HepG2 (cell line): ENCODE data around the gene SLC22A15. TPM values are rescaled to one million over a fixed set of nuclear protein-coding genes. Genes with fewer than 3 reads are reported as not detected.
A peak's percentile ranks its signal among the peaks of the same experiment; 100 is the strongest.

Experiments used
- CREB1 ChIP-seq, 2 experiments: fragments of 450-650 bp in 1 of 2; IDR thresholded peaks; 2 replicates each; pipeline ENCODE4 v1.6.1; 2016 to 2017; ENCODE audit warnings: control low read depth in 1 of 2, mild to moderate bottlenecking in 1 of 2, missing compliant biosample characterization in 1 of 2, missing genetic modification characterization in 1 of 2
- HDAC1 ChIP-seq: sonication (generic); formaldehyde crosslinking; IDR thresholded peaks from 2 replicates; pipeline ENCODE4 v1.5.1; 2020; ENCODE audit warnings: mild to moderate bottlenecking, missing genetic modification reagents
- HHEX ChIP-seq: IDR thresholded peaks from 2 replicates; pipeline ENCODE4 v1.6.1; 2016; ENCODE audit warnings: control low read depth
- KLF15 ChIP-seq: sonication (generic); formaldehyde crosslinking; IDR thresholded peaks from 2 replicates; pipeline ENCODE4 v1.8.1; 2023; ENCODE audit warnings: borderline replicate concordance, mild to moderate bottlenecking, inconsistent platforms, missing genetic modification reagents, mixed read lengths
- MYC ChIP-seq: sonication (generic); formaldehyde crosslinking; IDR thresholded peaks from 2 replicates; pipeline ENCODE4 v1.9.0; 2021; ENCODE audit warnings: missing genetic modification reagents, borderline replicate concordance
- POLR2G ChIP-seq: fragments of 200-400 bp; formaldehyde crosslinking; IDR thresholded peaks from 2 replicates; pipeline ENCODE4 v1.6.1; 2018; ENCODE audit warnings: mild to moderate bottlenecking, low read depth, low read length, moderate library complexity
- TAF15 ChIP-seq: fragments of 200-400 bp; formaldehyde crosslinking; IDR thresholded peaks from one replicate; pipeline ENCODE4 v1.6.1; 2018; ENCODE audit warnings: mild to moderate bottlenecking, low read depth, low read length; ENCODE audit not compliant: poor library complexity, severe bottlenecking
- ZFP37 ChIP-seq: sonication (generic); formaldehyde crosslinking; IDR thresholded peaks from 2 replicates; pipeline ENCODE4 v1.4.0; 2020; ENCODE audit warnings: missing genetic modification reagents, borderline replicate concordance
- ZNF337 ChIP-seq: sonication (generic); formaldehyde crosslinking; IDR thresholded peaks from 2 replicates; pipeline ENCODE4 v1.5.1; 2020; ENCODE audit warnings: missing genetic modification reagents, low read depth, mild to moderate bottlenecking, borderline replicate concordance
- ZNF598 ChIP-seq: sonication (generic); formaldehyde crosslinking; IDR thresholded peaks from 2 replicates; pipeline ENCODE4 v1.5.1; 2020; ENCODE audit warnings: mild to moderate bottlenecking, missing genetic modification reagents, borderline replicate concordance
- ZNF761 ChIP-seq: sonication (generic); formaldehyde crosslinking; conservative IDR thresholded peaks from 2 replicates; pipeline ENCODE4 v1.4.0; 2020; ENCODE audit warnings: mild to moderate bottlenecking, missing genetic modification reagents
- ZNF891 ChIP-seq: sonication (generic); formaldehyde crosslinking; IDR thresholded peaks from 2 replicates; pipeline ENCODE4 v1.5.0; 2020; ENCODE audit warnings: mild to moderate bottlenecking, missing genetic modification reagents
- ZSCAN12 ChIP-seq: sonication (generic); formaldehyde crosslinking; IDR thresholded peaks from 2 replicates; pipeline ENCODE4 v1.9.0; 2021; ENCODE audit warnings: mild to moderate bottlenecking, missing genetic modification reagents
- polyA plus RNA-seq, 8 experiments: library from polyadenylated mRNA; depleted of rRNA in 3 of 8; stranded (reverse) in 7 of 8; unstranded in 1 of 8; fragments of >200 nt; fragmentation: Illumina TruSeq in 4 of 8; extraction: Trizol in 4 of 8; gene quantifications; 2 replicates each; pipeline versions ENCODE4 v1.2.1 to v1.2.3, GENCODE V29; 2011 to 2016; ENCODE audit warnings: low read depth in 4 of 8, missing spikeins in 1 of 8, mixed read lengths in 1 of 8; ENCODE audit not compliant: insufficient read depth in 1 of 8
- total RNA-seq, 5 experiments: library from RNA; depleted of rRNA; stranded (reverse); fragments of >200 nt; fragmentation: Illumina TruSeq; extraction: Trizol; gene quantifications; 2 replicates each; pipeline ENCODE4 v1.2.3, GENCODE V29; 2016; ENCODE audit warnings: low read depth in 1 of 5
- TF ChIP-seq, protein P1 (sequence below): IDR thresholded peaks from 2 replicates; pipeline ENCODE4 v1.6.1; 2018; ENCODE audit warnings: missing genetic modification reagents
- TF ChIP-seq, protein P2 (sequence below): sonication (generic); formaldehyde crosslinking; IDR thresholded peaks from 2 replicates; pipeline ENCODE4 v1.5.1; 2020; ENCODE audit warnings: mild to moderate bottlenecking, missing genetic modification reagents
- TF ChIP-seq, protein P3 (sequence below): IDR thresholded peaks from 2 replicates; pipeline ENCODE4 v1.4.0; 2020; ENCODE audit warnings: mild to moderate bottlenecking, missing genetic modification reagents
- TF ChIP-seq, protein P4 (sequence below): sonication (generic); formaldehyde crosslinking; IDR thresholded peaks from 2 replicates; pipeline ENCODE4 v1.4.0; 2020; ENCODE audit warnings: low read depth, mild to moderate bottlenecking, missing genetic modification reagents

The SLC22A15 gene
- total and polyA plus RNA-seq, 2 of the 13 experiments (the other 11 are each of a cell fraction or from before 2014, with no cell fraction given): 0.24 to 1.7 TPM

DNA sequence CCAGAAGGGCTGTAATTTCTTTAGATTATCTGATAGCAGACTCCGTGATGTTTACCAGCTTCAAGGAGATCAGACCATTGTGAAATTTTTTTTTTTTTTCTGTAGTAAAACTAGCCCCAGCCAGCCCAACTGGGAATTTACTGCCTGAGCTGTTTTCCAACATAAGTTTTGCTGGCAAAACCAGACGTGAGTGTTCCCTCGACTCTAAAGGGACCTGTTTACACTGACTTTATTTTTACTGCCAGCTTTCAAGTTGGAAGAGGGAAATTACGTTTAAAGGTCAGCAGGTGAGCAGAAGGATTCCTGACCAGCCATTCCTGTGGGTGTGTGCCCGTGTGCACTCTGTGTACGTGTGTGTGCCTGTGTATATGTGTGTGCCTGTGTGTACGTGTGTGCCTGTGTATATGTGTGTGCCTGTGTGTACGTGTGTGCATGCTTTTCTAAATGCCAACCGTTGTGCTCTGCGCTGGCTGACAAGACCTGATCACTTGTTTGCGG is 135.3 kb downstream of the SLC22A15 start (continued):
- TF ChIP-seq, protein P1, sequence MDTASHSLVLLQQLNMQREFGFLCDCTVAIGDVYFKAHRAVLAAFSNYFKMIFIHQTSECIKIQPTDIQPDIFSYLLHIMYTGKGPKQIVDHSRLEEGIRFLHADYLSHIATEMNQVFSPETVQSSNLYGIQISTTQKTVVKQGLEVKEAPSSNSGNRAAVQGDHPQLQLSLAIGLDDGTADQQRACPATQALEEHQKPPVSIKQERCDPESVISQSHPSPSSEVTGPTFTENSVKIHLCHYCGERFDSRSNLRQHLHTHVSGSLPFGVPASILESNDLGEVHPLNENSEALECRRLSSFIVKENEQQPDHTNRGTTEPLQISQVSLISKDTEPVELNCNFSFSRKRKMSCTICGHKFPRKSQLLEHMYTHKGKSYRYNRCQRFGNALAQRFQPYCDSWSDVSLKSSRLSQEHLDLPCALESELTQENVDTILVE (CRISPR knock-in tag): no peak
- TF ChIP-seq POLR2G (no peak), ZNF337 (CRISPR knock-in tag) (no peak), ZSCAN12 (no peak), MYC (CRISPR knock-in tag) (no peak), HDAC1 (CRISPR knock-in tag) (no peak), ZFP37 (CRISPR knock-in tag) (no peak), KLF15 (CRISPR knock-in tag) (no peak), CREB1 (IDR thresholded peaks at IDR 0.05) (no peak), CREB1 (CRISPR knock-in tag; IDR thresholded peaks at IDR 0.05) (no peak), ZNF761 (CRISPR knock-in tag) (no peak), ZNF598 (CRISPR knock-in tag) (no peak), ZNF891 (CRISPR knock-in tag) (no peak), HHEX (CRISPR knock-in tag) (no peak), TAF15 (no peak)
- TF ChIP-seq, protein P2, sequence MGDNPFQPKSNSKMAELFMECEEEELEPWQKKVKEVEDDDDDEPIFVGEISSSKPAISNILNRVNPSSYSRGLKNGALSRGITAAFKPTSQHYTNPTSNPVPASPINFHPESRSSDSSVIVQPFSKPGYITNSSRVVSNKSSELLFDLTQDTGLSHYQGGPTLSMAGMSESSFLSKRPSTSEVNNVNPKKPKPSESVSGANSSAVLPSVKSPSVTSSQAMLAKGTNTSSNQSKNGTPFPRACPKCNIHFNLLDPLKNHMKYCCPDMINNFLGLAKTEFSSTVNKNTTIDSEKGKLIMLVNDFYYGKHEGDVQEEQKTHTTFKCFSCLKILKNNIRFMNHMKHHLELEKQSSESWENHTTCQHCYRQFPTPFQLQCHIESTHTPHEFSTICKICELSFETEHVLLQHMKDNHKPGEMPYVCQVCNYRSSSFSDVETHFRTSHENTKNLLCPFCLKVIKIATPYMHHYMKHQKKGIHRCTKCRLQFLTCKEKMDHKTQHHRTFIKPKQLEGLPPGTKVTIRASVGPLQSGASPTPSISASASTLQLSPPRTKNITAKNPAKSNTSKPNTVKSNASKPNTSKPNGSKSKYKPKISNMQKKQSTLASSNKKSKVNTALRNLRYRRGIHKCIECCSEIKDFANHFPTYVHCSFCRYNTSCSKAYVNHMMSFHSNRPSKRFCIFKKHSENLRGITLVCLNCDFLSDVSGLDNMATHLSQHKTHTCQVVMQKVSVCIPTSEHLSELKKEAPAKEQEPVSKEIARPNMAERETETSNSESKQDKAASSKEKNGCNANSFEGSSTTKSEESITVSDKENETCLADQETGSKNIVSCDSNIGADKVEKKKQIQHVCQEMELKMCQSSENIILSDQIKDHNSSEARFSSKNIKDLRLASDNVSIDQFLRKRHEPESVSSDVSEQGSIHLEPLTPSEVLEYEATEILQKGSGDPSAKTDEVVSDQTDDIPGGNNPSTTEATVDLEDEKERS (CRISPR knock-in tag): no peak
- TF ChIP-seq, protein P3, sequence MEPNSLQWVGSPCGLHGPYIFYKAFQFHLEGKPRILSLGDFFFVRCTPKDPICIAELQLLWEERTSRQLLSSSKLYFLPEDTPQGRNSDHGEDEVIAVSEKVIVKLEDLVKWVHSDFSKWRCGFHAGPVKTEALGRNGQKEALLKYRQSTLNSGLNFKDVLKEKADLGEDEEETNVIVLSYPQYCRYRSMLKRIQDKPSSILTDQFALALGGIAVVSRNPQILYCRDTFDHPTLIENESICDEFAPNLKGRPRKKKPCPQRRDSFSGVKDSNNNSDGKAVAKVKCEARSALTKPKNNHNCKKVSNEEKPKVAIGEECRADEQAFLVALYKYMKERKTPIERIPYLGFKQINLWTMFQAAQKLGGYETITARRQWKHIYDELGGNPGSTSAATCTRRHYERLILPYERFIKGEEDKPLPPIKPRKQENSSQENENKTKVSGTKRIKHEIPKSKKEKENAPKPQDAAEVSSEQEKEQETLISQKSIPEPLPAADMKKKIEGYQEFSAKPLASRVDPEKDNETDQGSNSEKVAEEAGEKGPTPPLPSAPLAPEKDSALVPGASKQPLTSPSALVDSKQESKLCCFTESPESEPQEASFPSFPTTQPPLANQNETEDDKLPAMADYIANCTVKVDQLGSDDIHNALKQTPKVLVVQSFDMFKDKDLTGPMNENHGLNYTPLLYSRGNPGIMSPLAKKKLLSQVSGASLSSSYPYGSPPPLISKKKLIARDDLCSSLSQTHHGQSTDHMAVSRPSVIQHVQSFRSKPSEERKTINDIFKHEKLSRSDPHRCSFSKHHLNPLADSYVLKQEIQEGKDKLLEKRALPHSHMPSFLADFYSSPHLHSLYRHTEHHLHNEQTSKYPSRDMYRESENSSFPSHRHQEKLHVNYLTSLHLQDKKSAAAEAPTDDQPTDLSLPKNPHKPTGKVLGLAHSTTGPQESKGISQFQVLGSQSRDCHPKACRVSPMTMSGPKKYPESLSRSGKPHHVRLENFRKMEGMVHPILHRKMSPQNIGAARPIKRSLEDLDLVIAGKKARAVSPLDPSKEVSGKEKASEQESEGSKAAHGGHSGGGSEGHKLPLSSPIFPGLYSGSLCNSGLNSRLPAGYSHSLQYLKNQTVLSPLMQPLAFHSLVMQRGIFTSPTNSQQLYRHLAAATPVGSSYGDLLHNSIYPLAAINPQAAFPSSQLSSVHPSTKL (CRISPR knock-in tag): peak; percentile 36
- TF ChIP-seq, protein P4, sequence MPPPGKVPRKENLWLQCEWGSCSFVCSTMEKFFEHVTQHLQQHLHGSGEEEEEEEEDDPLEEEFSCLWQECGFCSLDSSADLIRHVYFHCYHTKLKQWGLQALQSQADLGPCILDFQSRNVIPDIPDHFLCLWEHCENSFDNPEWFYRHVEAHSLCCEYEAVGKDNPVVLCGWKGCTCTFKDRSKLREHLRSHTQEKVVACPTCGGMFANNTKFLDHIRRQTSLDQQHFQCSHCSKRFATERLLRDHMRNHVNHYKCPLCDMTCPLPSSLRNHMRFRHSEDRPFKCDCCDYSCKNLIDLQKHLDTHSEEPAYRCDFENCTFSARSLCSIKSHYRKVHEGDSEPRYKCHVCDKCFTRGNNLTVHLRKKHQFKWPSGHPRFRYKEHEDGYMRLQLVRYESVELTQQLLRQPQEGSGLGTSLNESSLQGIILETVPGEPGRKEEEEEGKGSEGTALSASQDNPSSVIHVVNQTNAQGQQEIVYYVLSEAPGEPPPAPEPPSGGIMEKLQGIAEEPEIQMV (CRISPR knock-in tag): no peak
